Thyroid gland (tissue), 4 donors: ENCODE results near the gene STT3B. TPM values are rescaled to one million over a fixed set of nuclear protein-coding genes. Genes with fewer than 3 reads are reported as not detected.

Experiments used
- DNase-seq, 2 donors: peaks; one replicate each; pipeline ENCODE4 v3.0.0-alpha.2; 2019
- H3K27ac ChIP-seq, 3 donors: fragments of 200-600 bp; sonication (generic); 1 replicate in 2 of 3; 2 replicates in 1 of 3; pipeline ENCODE4 v1.5.1; 2016 to 2019; ENCODE audit warnings: mild to moderate bottlenecking in 1 of 3, moderate library complexity in 1 of 3
- H3K27me3 ChIP-seq: fragments of 200-600 bp; sonication (generic); one replicate; pipeline ENCODE4 v1.5.1; 2019
- H3K36me3 ChIP-seq, 2 donors: fragments of 200-600 bp; sonication (generic); one replicate each; pipeline ENCODE4 v1.5.1; 2016 to 2019
- H3K4me1 ChIP-seq, 2 donors: fragments of 200-600 bp; sonication (generic); one replicate each; pipeline ENCODE4 v1.5.1; 2017 to 2019
- H3K4me3 ChIP-seq, 3 donors: fragments of 200-600 bp; sonication (generic); replicated peaks in 1 of 3; 1 replicate in 2 of 3; 2 replicates in 1 of 3; pipeline ENCODE4 v1.5.1; 2016; ENCODE audit warnings: mild to moderate bottlenecking in 1 of 3
- H3K9me3 ChIP-seq: fragments of 200-600 bp; sonication (generic); one replicate; pipeline ENCODE4 v1.5.1; 2017
- CTCF ChIP-seq, 6 experiments: fragments of 200-600 bp in 3 of 6; fragments of 450-650 bp in 3 of 6; sonication (generic) in 3 of 6; IDR thresholded peaks; one replicate each; pipeline ENCODE4 v1.5.1; 2016 to 2019; ENCODE audit warnings: antibody characterized with exemption in 6 of 6, mild to moderate bottlenecking in 2 of 6, inconsistent platforms in 1 of 6, moderate library complexity in 1 of 6
- POLR2A ChIP-seq, 2 donors: fragments of 450-650 bp; IDR thresholded peaks; one replicate each; pipeline ENCODE4 v1.6.1; 2017; ENCODE audit warnings: antibody characterized with exemption in 2 of 2, mild to moderate bottlenecking in 2 of 2, moderate library complexity in 1 of 2
- WGBS, 2 donors: methylation state at CpG; one replicate each; pipeline ENCODE4 v1.1.5; 2017; 5-methylcytosine and 5-hydroxymethylcytosine counted together
- intact Hi-C: fragments of 100-400 bp; cut with DNase I; formaldehyde crosslinking; loops from one replicate; pipeline ENCODE4 v1.15.1; 2023
- total RNA-seq, 4 donors: library from RNA; depleted of rRNA; stranded (reverse); fragments of >200 nt; gene quantifications; one replicate each; pipeline ENCODE4 v1.2.3, GENCODE V29; 2016

STT3B gene
- total RNA-seq, 4 donors from 2014 or later: 111 to 172 (median 150) TPM

DNA sequence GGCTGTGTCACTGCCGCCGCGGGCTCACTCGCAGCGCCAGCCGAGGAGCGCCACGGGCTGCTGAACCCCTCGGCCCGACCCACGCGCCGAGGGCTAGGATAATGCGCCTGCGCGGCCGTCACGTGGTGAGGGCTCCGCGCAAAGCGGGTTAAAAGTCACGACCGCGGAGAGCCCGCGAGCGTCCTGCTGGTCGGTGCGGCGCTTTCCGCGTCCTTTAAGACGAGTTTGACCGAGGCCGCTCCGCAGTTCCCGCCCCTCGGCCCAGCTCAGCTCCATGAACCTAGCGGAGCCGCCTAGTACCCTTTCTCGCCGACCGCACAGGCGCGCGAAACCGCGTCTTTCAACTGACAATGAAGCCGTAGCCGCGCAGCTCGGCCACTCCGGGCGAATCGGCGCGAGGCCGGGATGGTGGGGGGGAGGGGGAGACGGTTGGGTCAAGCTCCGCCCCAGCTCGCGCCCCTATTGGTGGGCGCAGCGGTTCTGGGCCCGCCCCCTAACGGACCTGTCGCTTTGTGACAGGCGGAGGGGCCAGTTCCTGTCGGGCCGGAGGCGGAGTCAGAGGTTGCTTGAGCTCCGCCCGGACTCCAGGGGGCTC lies 636 bp upstream of the STT3B start:
- Histone ChIP-seq H3K9me3 (no peaks in the 10 kb centered on the region), H3K36me3 (no peaks in the 10 kb centered on the region), H3K27me3 (no peaks in the 10 kb centered on the region), H3K4me1 (peaks cover 27 to 32% of the 10 kb centered on the region in 2 donors), H3K4me3 (peak overlapping the region; percentile 71 to 90 (median 89)), H3K27ac (peak overlapping the region; percentile 74 to 99 (median 98))
- intact Hi-C loops: loop anchor here (10.0 kb wide), 1 partner anchor 573 kb away; the partner anchor contains the start of gene GPD1L
- 0 to 1% methylated on average over 8 to 56 of the region's 73 CpGs for WGBS, 2 donors
- DNase-seq: peak; percentile 99 to 100
- peak in 1 of 6 experiments; percentile 18 for TF ChIP-seq CTCF (IDR thresholded peaks at IDR 0.05)
- peak; percentile 59 to 84 for TF ChIP-seq POLR2A (IDR thresholded peaks at IDR 0.05)

GRCh38 chr3:31533169-31534064 lies 692 bp downstream of the STT3B start:
- Histone ChIP-seq H3K36me3 (no peaks in the 10 kb centered on the region), H3K27ac (peak overlapping the region; percentile 74 to 99 (median 98)), H3K4me1 (peaks cover 29 to 36% of the 10 kb centered on the region in 2 donors), H3K27me3 (no peaks in the 10 kb centered on the region), H3K9me3 (no peaks in the 10 kb centered on the region), H3K4me3 (peak overlapping the region; percentile 71 to 90 (median 89))
- peak; percentile 63 to 65 for DNase-seq
- TF ChIP-seq POLR2A (IDR thresholded peaks at IDR 0.05): no peak
- no peak for TF ChIP-seq CTCF (IDR thresholded peaks at IDR 0.05)
- WGBS, 2 donors: 0% methylated on average over 12 to 19 of the region's 81 CpGs
- intact Hi-C loops: loop anchor here (10.0 kb wide), 1 partner anchor 571 kb away; the partner anchor contains the start of gene GPD1L

DNA sequence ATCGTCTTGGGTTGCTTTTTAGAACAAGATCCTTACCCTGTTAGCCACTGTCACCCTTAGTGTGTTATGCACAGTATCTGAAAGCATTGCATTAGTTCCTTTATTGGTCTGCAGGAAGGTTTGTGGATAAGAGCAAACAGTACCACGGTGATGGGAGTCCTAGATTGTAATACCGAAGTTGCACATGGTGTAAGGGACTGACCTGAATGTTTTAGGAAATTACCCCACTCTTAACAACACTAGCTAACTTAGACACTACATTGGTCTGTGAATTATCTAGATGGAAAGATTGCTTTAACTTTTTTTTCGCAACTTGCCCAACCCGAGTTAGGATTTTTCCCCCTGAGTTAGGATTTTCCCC lies 1.3 kb downstream of the STT3B start:
- Histone ChIP-seq H3K4me1 (peaks cover 29 to 36% of the 10 kb centered on the region in 2 donors), H3K27ac (peak overlapping the region in 1 of 3 donors; percentile 99), H3K4me3 (peak overlapping the region; percentile 71 to 90 (median 89)), H3K9me3 (no peaks in the 10 kb centered on the region), H3K36me3 (no peaks in the 10 kb centered on the region), H3K27me3 (no peaks in the 10 kb centered on the region)
- intact Hi-C loops: loop anchor here (10.0 kb wide), 1 partner anchor 571 kb away; the partner anchor contains the start of gene GPD1L
- 7 to 9% methylated on average over 5 of the region's 5 CpGs for WGBS, 2 donors
- no peak for TF ChIP-seq CTCF (IDR thresholded peaks at IDR 0.05)
- TF ChIP-seq POLR2A (IDR thresholded peaks at IDR 0.05): no peak
- DNase-seq: no peak

DNA sequence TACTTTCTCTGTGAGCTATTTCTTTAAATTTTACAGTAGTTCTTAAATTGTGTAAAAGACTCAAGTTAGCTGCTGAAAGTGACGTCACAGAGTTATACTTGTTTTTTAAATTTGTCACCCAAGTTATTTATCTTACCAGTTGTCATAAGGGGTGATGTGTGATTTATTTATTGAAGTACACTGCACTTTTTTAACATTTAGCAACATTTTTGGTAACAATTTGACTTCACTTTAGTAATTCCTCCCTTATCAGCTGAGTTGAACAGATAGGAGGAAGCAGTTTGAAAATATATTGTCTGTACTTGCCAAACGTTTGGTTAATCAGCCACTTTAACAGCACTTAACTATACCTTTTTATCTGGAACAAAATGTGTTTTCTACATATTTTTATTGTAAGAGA lies 3.8 kb downstream of the STT3B start:
- 45 to 50% methylated on average over 2 of the region's 2 CpGs for WGBS, 2 donors
- TF ChIP-seq CTCF (IDR thresholded peaks at IDR 0.05): no peak
- no peak for TF ChIP-seq POLR2A (IDR thresholded peaks at IDR 0.05)
- H3K36me3 ChIP-seq: no peaks in the 10 kb centered on the region
- H3K27ac ChIP-seq: no peak overlapping the region
- no peak overlapping the region for H3K4me3 ChIP-seq
- no peaks in the 10 kb centered on the region for H3K9me3 ChIP-seq
- no peak for DNase-seq
- peaks cover 25 to 28% of the 10 kb centered on the region in 2 donors for H3K4me1 ChIP-seq
- H3K27me3 ChIP-seq: no peaks in the 10 kb centered on the region
- intact Hi-C loops: loop anchor here (10.0 kb wide), 1 partner anchor 568 kb away; the partner anchor contains the start of gene GPD1L
